Natural killer cell (primary cell): ENCODE results near the gene PPY. TPM values are rescaled to one million over a fixed set of nuclear protein-coding genes. Genes with fewer than 3 reads are reported as not detected.

Experiments
- ATAC-seq, 3 donors: fragments of 150-1000 bp in 2 of 3; fragments of 200-7000 bp in 1 of 3; cut with Tn5 transposase; 1 replicate in 1 of 3; 2 replicates in 2 of 3; pipeline ENCODE4 v1.10.0; 2021; ENCODE audit warnings: mild to moderate bottlenecking in 2 of 3, moderate library complexity in 2 of 3
- DNase-seq, 2 donors: peaks; one replicate each; pipeline versions ENCODE4 v3.0.0 to v3.0.0-alpha.2; 2013 to 2021; ENCODE audit warnings: mixed read lengths in 1 of 2
- H3K27ac ChIP-seq: one replicate; pipeline ENCODE4 v1.5.1; 2013; ENCODE audit warnings: mild to moderate bottlenecking, low read length
- H3K27me3 ChIP-seq: one replicate; pipeline ENCODE4 v1.6.1; 2013; ENCODE audit warnings: low read length; ENCODE audit not compliant: control insufficient read depth, insufficient read depth
- H3K36me3 ChIP-seq: one replicate; pipeline ENCODE4 v1.6.1; 2013; ENCODE audit warnings: low read length; ENCODE audit not compliant: control insufficient read depth, insufficient read depth
- H3K4me1 ChIP-seq: one replicate; pipeline ENCODE4 v1.6.1; 2013; ENCODE audit warnings: low read length; ENCODE audit not compliant: control insufficient read depth, insufficient read depth
- H3K4me3 ChIP-seq: one replicate; pipeline ENCODE4 v1.5.1; 2013; ENCODE audit warnings: low read length
- H3K9me3 ChIP-seq: one replicate; pipeline ENCODE4 v1.6.1; 2013; ENCODE audit warnings: low read length; ENCODE audit not compliant: control insufficient read depth, insufficient read depth
- H3K27ac Mint-ChIP-seq, 2 donors: one replicate each; pipeline ENCODE4 v1.8.0; 2022; ENCODE audit warnings: mild to moderate bottlenecking in 2 of 2, mixed read lengths in 2 of 2, moderate library complexity in 1 of 2
- H3K27me3 Mint-ChIP-seq, 2 donors: one replicate each; pipeline ENCODE4 v1.8.0; 2022; ENCODE audit warnings: low read depth in 2 of 2, mixed read lengths in 2 of 2
- H3K36me3 Mint-ChIP-seq: one replicate; pipeline ENCODE4 v1.8.0; 2022; ENCODE audit warnings: mixed read lengths
- H3K4me1 Mint-ChIP-seq, 2 donors: one replicate each; pipeline ENCODE4 v1.8.0; 2022; ENCODE audit warnings: mixed read lengths in 2 of 2
- H3K4me3 Mint-ChIP-seq: one replicate; pipeline ENCODE4 v1.8.0; 2022; ENCODE audit warnings: mild to moderate bottlenecking, moderate library complexity, mixed read lengths
- H3K9me3 Mint-ChIP-seq, 2 donors: one replicate each; pipeline ENCODE4 v1.8.0; 2022; ENCODE audit warnings: mixed read lengths in 2 of 2
- WGBS: methylation state at CpG from one replicate; pipeline ENCODE4 v1.1.7; 2013; ENCODE audit warnings: missing lambda C conversion rate; ENCODE audit not compliant: insufficient coverage; 5-methylcytosine and 5-hydroxymethylcytosine counted together
- intact Hi-C: fragments of 100-400 bp; cut with micrococcal nuclease; formaldehyde crosslinking; loops from one replicate; pipeline ENCODE4 v1.14.2; 2022
- total RNA-seq, 4 donors: library from RNA; stranded (reverse); fragments of 120-200 nt in 1 of 4; gene quantifications; one replicate each; pipeline versions ENCODE4 v1.2.3 to v1.2.4, GENCODE V29; 2013 to 2022
- TF ChIP-seq, protein P1 (sequence below): fragments of 200-600 bp; IDR thresholded peaks from one replicate; pipeline ENCODE4 v1.8.0; 2022; ENCODE audit warnings: antibody characterized with exemption

PPY gene
- total RNA-seq, 3 donors from 2014 or later (not counting 1 experiment from before 2014, with no cell fraction given) = not detected

DNA sequence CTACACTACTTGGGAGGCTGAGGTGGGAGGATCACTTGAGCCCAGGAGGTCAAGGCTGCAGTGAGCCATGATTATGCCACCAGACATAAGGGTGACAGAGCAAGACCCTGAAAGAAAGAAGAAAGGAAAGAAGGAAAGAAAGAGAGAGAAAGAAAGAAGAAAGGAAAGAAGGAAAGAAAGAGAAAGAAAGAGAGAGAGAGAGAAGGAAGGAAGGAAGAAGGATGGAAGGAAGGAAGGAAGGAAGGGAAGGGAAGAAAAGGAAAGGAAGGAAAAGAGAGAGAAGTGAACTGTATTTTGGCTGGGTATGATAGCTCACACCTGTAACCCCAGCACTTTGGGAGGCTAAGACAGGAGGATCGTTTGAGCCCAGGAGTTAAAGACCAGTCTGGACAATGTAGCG lies 35.8 kb upstream of the PPY start:
- DNase-seq = no peak
- Mint-ChIP-seq H3K27me3 (peaks cover 28 to 45% of the 10 kb centered on the region in 2 donors), H3K36me3 (no peaks in the 10 kb centered on the region), H3K4me3 (no peak overlapping the region), H3K9me3 (no peaks in the 10 kb centered on the region), H3K4me1 (no peaks in the 10 kb centered on the region), H3K27ac (no peak overlapping the region)
- WGBS = 79% methylated on average over 2 of the region's 2 CpGs
- Histone ChIP-seq H3K4me1 (no peaks in the 10 kb centered on the region), H3K27ac (no peak overlapping the region), H3K36me3 (no peaks in the 10 kb centered on the region), H3K4me3 (no peak overlapping the region), H3K9me3 (no peaks in the 10 kb centered on the region), H3K27me3 (peaks cover 7% of the 10 kb centered on the region)
- intact Hi-C loops = no loop called here
- TF ChIP-seq, protein P1, sequence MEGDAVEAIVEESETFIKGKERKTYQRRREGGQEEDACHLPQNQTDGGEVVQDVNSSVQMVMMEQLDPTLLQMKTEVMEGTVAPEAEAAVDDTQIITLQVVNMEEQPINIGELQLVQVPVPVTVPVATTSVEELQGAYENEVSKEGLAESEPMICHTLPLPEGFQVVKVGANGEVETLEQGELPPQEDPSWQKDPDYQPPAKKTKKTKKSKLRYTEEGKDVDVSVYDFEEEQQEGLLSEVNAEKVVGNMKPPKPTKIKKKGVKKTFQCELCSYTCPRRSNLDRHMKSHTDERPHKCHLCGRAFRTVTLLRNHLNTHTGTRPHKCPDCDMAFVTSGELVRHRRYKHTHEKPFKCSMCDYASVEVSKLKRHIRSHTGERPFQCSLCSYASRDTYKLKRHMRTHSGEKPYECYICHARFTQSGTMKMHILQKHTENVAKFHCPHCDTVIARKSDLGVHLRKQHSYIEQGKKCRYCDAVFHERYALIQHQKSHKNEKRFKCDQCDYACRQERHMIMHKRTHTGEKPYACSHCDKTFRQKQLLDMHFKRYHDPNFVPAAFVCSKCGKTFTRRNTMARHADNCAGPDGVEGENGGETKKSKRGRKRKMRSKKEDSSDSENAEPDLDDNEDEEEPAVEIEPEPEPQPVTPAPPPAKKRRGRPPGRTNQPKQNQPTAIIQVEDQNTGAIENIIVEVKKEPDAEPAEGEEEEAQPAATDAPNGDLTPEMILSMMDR = no peak
- ATAC-seq = no peak

DNA sequence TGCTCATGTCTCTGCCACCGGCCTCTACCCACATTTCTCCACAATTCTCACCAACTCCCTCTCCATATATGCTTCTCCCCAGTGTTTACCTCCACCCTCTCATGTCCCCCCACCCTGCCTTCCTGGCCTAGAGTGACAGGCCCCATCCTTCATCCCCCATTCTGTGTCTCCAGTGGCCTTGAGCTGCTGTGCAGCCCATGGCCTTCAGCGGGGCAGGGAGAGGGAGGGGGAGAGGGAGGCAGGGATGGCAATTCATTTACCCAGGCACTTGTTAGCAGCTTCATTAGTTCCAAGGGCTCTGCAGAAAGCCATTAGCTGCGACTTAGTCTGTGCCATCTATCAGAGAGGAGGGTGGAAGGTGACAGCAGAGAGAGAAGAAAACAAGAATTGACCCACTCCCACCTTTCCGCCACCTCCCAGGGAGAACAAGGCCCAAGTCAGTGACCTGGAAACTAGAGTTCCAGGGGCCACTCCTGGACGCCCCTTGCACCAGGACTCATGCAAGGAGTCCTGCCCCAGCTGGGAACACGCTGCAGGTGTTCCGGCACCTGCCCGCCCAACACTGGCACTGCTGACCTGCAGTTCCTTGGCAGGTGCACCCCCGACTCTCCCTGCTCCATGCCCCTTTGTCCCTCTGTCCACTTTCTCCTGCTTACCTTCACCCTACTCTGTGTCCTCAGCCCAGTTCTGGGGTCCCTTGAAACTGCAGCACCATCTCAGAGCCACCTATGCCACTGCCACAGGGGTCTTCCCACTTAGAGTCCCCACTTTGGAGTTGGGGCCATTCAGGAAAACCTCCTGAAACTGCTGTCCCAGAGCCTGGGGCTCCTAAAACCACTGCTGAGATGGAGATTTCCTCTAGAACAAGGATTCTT lies 34.9 kb upstream of the PPY start:
- no peak for DNase-seq
- H3K9me3 Mint-ChIP-seq = no peaks in the 10 kb centered on the region
- Histone ChIP-seq H3K4me1 (no peaks in the 10 kb centered on the region), H3K27me3 (peaks cover 3% of the 10 kb centered on the region), H3K9me3 (no peaks in the 10 kb centered on the region), H3K36me3 (no peaks in the 10 kb centered on the region), H3K4me3 (no peak overlapping the region), H3K27ac (no peak overlapping the region)
- no peaks in the 10 kb centered on the region for H3K36me3 Mint-ChIP-seq
- no peak overlapping the region for H3K4me3 Mint-ChIP-seq
- H3K4me1 Mint-ChIP-seq = no peaks in the 10 kb centered on the region
- H3K27ac Mint-ChIP-seq = no peak overlapping the region
- ATAC-seq = no peak
- WGBS = 83% methylated on average over 9 of the region's 9 CpGs
- TF ChIP-seq, protein P1 = no peak
- intact Hi-C loops = no loop called here
- peaks cover 21 to 36% of the 10 kb centered on the region in 2 donors for H3K27me3 Mint-ChIP-seq

DNA sequence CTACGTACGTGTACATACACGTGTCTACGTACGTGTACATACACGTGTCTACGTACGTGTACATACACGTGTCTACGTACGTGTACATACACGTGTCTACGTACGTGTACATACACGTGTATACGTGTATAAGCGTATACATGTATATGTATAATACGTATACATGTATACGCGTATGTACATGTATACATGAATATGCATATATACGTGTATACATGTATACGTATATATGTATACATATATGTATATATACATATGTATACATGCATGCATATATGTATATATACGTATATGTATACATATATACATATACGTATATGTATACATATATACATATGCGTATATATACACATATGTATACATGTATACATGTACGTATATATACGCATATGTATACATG lies 33.6 kb upstream of the PPY start:
- no peak overlapping the region for H3K27ac Mint-ChIP-seq
- H3K27me3 Mint-ChIP-seq = peaks cover 16 to 36% of the 10 kb centered on the region in 2 donors
- ATAC-seq (no peak), DNase-seq (no peak)
- H3K9me3 Mint-ChIP-seq = no peaks in the 10 kb centered on the region
- intact Hi-C loops = no loop called here
- Histone ChIP-seq H3K9me3 (no peaks in the 10 kb centered on the region), H3K36me3 (no peaks in the 10 kb centered on the region), H3K27me3 (no peaks in the 10 kb centered on the region), H3K27ac (no peak overlapping the region), H3K4me3 (no peak overlapping the region), H3K4me1 (no peaks in the 10 kb centered on the region)
- WGBS = no CpG with 5 or more reads among the region's 27 CpGs
- no peak overlapping the region for H3K4me3 Mint-ChIP-seq
- H3K36me3 Mint-ChIP-seq = no peaks in the 10 kb centered on the region
- TF ChIP-seq, protein P1 = no peak
- no peaks in the 10 kb centered on the region for H3K4me1 Mint-ChIP-seq
